Measurements from ENCODE around the gene TXNRD1.
"Not testable (repeated sequence)": the region's sequence is repeated elsewhere in the genome, so short reads cannot be mapped to it uniquely, and the experiment has no call there.

Gene TXNRD1

DNA sequence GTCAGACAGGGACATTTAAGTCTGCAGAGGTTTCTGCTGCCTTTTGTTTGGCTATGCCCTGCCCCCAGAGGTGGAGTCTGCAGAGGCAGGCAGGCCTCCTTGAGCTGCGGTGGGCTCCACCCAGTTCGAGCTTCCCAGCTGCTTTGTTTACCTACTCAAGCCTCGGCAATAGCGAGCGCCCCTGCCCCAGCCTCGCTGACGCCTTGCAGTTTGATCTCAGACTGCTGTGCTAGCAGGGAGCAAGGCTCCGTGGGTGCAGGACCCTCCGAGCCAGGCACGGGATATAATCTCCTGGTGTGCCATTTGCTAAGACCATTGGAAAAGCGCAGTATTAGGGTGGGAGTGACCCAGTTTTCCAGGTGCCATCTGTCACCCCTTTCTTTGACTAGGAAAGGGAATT is 178.5 kb downstream of the TXNRD1 start:
- H3K9me3 Mint-ChIP-seq, result peaks cover 21% of the 10 kb centered on the region
- H3K36me3 Mint-ChIP-seq (ENCODE audit: low read depth); H3K4me1 Mint-ChIP-seq (ENCODE audit: low read depth); H3K4me3 Mint-ChIP-seq; H3K27ac Mint-ChIP-seq: not testable (repeated sequence)
- peaks cover 12% of the 10 kb centered on the region for H3K27me3 Mint-ChIP-seq (ENCODE audit: low read depth)
